NCI-H510A treated with DMSO at 0.1 percent for 48 hours (cell line): ENCODE measurements around the gene DCLK2.

ENCODE experiments used
- DNase-seq: peaks from one replicate; lab custom pipeline; 2025; lab: John Stamatoyannopoulos, UW

Gene DCLK2

GRCh38 chr4:150069353-150069752, 8.9 kb upstream of the DCLK2 start:
- no peak for DNase-seq

GRCh38 chr4:150070464-150071170, 7.6 kb upstream of the DCLK2 start:
- no peak for DNase-seq

- DNase-seq = no peak
Measured at GRCh38 chr4:150072471-150072870, 5.8 kb upstream of the DCLK2 start.

- DNase-seq = no peak
Measured at GRCh38 chr4:150072906-150073714, 5.1 kb upstream of the DCLK2 start.

- no peak for DNase-seq
Measured at GRCh38 chr4:150074064-150074463, 4.2 kb upstream of the DCLK2 start.

- no peak for DNase-seq
Measured at GRCh38 chr4:150078579-150079080, 385 bp downstream of the DCLK2 start.

- peak; percentile 24 for DNase-seq
Measured at GRCh38 chr4:150079081-150079581, 886 bp downstream of the DCLK2 start.

- DNase-seq = no peak
Measured at GRCh38 chr4:150080337-150080736, 2.1 kb downstream of the DCLK2 start.

- no peak for DNase-seq
Measured at GRCh38 chr4:150080875-150081274, 2.6 kb downstream of the DCLK2 start.

GRCh38 chr4:150082241-150082640, 4.0 kb downstream of the DCLK2 start:
- no peak for DNase-seq

- no peak for DNase-seq
Measured at GRCh38 chr4:150087006-150087405, 8.8 kb downstream of the DCLK2 start.

- no peak for DNase-seq
Measured at GRCh38 chr4:150089732-150090131, 11.5 kb downstream of the DCLK2 start.

- DNase-seq = no peak
Measured at GRCh38 chr4:150090836-150091235, 12.6 kb downstream of the DCLK2 start.

GRCh38 chr4:150094676-150095075, 16.4 kb downstream of the DCLK2 start:
- no peak for DNase-seq

GRCh38 chr4:150096625-150097024, 18.4 kb downstream of the DCLK2 start:
- DNase-seq = no peak

GRCh38 chr4:150098214-150098613, 20.0 kb downstream of the DCLK2 start:
- DNase-seq = no peak

- DNase-seq = no peak
Measured at GRCh38 chr4:150104404-150105027, 26.3 kb downstream of the DCLK2 start.

- DNase-seq = no peak
Measured at GRCh38 chr4:150106886-150107285, 28.6 kb downstream of the DCLK2 start.

- no peak for DNase-seq
Measured at GRCh38 chr4:150108691-150109090, 30.4 kb downstream of the DCLK2 start.

GRCh38 chr4:150114641-150115040, 36.4 kb downstream of the DCLK2 start:
- DNase-seq = no peak

- DNase-seq = no peak
Measured at GRCh38 chr4:150115851-150116250, 37.6 kb downstream of the DCLK2 start.

GRCh38 chr4:150116506-150116905, 38.3 kb downstream of the DCLK2 start:
- DNase-seq = no peak

- DNase-seq = no peak
Measured at GRCh38 chr4:150117094-150117493, 38.8 kb downstream of the DCLK2 start.
